Ectodermal cell (in vitro differentiated cells): ENCODE results near the gene ENTPD1.
"Not testable (repeated sequence)": the region's sequence is repeated elsewhere in the genome, so short reads cannot be mapped to it uniquely, and the experiment has no call there.

ENCODE experiments used
- H3K27ac ChIP-seq: 2 replicates; pipeline ENCODE4 v1.7.0; 2013; ENCODE audit warnings: mild to moderate bottlenecking, low read depth, low read length; ENCODE audit not compliant: insufficient read depth, poor library complexity, severe bottlenecking
- H3K27me3 ChIP-seq: 2 replicates; pipeline ENCODE4 v1.7.0; 2013; ENCODE audit warnings: mild to moderate bottlenecking, low read length; ENCODE audit not compliant: insufficient read depth, control insufficient read depth, poor library complexity, severe bottlenecking
- H3K36me3 ChIP-seq: one replicate; pipeline ENCODE4 v1.7.0; 2013; ENCODE audit warnings: low read length; ENCODE audit not compliant: control insufficient read depth, insufficient read depth
- H3K4me1 ChIP-seq: one replicate; pipeline ENCODE4 v1.7.0; 2013; ENCODE audit warnings: low read length; ENCODE audit not compliant: control insufficient read depth, insufficient read depth
- H3K4me3 ChIP-seq: 2 replicates; pipeline ENCODE4 v1.7.0; 2013; ENCODE audit warnings: low read depth, low read length, control low read depth; ENCODE audit not compliant: insufficient read depth
- H3K9me3 ChIP-seq: 2 replicates; pipeline ENCODE4 v1.7.0; 2013; ENCODE audit warnings: mild to moderate bottlenecking, low read length, moderate library complexity; ENCODE audit not compliant: control insufficient read depth
- WGBS, 2 experiments: methylation state at CpG; one replicate each; pipeline ENCODE4 v1.1.7; 2013; ENCODE audit warnings: missing lambda C conversion rate in 2 of 2; 5-methylcytosine and 5-hydroxymethylcytosine counted together

Gene ENTPD1

DNA sequence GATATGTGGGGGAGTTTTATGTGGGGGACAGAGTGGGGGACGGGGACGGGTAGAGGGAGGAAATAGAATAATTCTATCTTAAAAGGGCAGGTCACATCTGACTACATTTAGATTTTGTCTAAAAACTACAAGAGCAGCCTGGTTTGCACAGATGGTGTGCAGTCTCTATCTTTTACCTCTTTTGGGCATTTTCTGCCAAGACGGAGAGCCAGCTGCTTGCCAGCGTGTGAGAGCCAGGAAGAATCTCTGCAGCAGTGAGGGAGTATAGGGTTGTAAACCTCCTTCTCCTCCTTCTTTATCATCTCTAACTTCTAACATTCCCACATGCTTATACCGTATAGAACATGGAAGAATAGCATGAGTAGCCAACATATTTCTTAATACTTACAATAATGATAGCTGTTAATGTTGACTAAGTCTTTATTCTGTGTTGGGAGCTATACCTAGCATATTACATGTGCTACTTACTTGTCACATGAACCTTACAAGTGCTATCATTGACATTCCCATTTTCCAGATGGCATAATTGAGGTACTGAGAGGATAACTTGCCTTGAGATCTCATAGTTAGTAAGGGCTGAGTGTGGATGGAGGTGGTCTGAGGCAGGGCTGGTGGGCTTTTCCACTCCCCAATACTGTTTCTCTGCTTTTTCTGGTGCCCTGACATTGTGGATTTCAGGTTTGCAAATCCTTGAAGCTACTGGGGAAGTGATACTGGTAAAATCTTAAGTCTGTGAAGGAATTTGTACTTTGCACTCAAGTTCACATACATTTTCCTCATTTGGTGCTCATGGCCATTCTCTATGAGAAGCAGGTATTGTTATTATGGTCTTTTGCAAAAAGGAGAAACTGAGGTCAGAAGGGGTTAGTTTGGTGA is 1.1 kb downstream of the ENTPD1 start:
- H3K27ac ChIP-seq: no peak overlapping the region
- H3K9me3 ChIP-seq: no peaks in the 10 kb centered on the region
- no peaks in the 10 kb centered on the region for H3K27me3 ChIP-seq
- H3K4me1 ChIP-seq: no peaks in the 10 kb centered on the region
- H3K36me3 ChIP-seq: no peaks in the 10 kb centered on the region
- no peak overlapping the region for H3K4me3 ChIP-seq
- 67 to 71% methylated on average over 3 to 4 of the region's 5 CpGs for WGBS, 2 experiments

DNA sequence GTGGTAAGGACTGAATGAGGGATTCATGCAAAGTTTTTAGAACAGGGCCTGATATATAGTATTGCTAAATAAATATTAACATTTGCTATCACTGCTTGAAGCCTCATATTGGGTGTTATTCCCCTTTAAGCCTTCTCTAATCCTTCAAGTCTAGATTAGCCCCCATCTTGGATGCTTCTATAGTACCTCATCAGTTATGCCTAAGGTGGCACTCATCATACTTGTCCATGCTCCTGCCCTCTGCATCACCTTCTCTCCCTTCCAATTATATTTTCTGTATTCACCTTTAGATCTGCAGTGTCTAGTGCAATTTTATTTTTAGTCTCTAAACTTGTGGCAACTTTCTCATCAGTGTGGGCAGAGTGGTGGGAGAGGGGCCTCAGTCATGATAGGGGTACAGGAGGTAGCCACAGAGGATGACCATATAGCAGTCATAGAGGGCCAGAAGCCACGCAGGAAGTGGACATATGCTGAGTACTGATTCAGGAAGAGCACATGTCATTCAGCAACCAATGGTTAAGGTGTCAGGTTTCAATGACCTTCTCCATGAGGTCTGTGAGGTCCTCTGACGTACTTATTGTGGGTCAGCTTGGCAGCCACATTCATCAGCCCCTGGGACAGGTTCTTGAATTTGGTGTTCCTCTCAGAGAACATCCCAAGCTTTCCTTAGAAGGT is 2.5 kb downstream of the ENTPD1 start:
- no peak overlapping the region for H3K4me3 ChIP-seq
- no peaks in the 10 kb centered on the region for H3K36me3 ChIP-seq
- no peaks in the 10 kb centered on the region for H3K4me1 ChIP-seq
- H3K27me3 ChIP-seq: no peaks in the 10 kb centered on the region
- no peaks in the 10 kb centered on the region for H3K9me3 ChIP-seq
- WGBS, 2 experiments: 81 to 82% methylated on average over 2 of the region's 2 CpGs
- no peak overlapping the region for H3K27ac ChIP-seq

DNA sequence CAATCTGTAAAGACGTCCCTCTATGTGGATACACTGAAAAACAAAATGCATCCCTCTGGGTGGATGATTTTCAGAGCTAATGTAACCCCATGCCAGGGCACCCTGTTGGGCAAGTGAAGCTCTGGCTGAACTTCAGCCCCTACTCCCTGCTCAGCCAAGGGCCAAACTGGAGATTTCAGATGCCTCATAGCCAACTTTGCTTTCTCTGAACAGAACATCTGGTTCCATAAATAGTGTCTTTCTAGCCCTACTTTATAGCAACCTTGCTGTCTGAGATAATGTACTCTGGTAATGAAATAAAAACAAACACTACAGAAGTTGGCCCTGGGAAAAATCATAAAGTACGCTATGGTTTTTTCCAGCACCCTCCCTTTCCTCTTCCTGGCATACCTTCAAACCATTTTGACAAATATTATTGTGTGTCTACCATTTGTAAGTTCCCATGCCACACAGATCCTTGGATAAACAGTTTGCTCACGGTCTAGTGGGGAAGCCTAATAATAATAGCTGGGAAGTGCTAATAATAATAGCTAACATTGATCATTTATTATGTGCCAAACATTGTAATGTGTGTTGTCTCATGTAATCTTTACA is 3.4 kb downstream of the ENTPD1 start:
- Histone ChIP-seq H3K27ac (no peak overlapping the region), H3K4me3 (no peak overlapping the region), H3K27me3 (no peaks in the 10 kb centered on the region), H3K4me1 (no peaks in the 10 kb centered on the region), H3K36me3 (no peaks in the 10 kb centered on the region), H3K9me3 (no peaks in the 10 kb centered on the region)
- WGBS, 2 experiments: 88 to 91% methylated on average over 2 to 3 of the region's 3 CpGs

DNA sequence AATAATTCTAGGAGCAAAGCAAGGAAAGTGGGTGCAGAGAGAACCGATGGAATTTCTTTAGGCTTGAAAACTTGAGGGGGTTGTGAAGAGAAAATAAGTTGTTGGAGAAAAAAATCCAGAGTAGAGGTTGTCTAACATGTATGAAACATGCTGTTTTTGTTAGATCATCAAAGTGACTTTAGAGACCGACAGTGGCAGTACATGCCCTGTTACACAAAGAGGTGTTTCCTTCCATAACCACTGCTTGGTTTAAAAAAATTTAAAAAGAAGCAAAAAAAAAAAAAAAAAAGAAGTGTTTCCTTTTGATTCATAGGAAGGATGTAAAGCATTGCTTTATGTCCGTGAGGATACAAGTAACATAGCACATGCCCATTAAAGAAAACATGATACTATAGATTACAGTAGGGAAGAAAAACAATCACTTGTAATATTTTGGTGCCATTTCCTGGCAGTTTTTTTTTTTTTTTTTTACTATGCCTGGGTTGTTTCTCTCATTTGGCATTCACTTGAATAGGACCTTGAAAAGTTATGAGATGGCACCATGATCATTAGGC is 6.1 kb downstream of the ENTPD1 start:
- Histone ChIP-seq H3K4me1 (no peaks in the 10 kb centered on the region), H3K27ac (no peak overlapping the region), H3K36me3 (no peaks in the 10 kb centered on the region), H3K9me3 (no peaks in the 10 kb centered on the region), H3K27me3 (no peaks in the 10 kb centered on the region), H3K4me3 (no peak overlapping the region)
- WGBS, 2 experiments: 96 to 97% methylated on average over 2 to 3 of the region's 3 CpGs

DNA sequence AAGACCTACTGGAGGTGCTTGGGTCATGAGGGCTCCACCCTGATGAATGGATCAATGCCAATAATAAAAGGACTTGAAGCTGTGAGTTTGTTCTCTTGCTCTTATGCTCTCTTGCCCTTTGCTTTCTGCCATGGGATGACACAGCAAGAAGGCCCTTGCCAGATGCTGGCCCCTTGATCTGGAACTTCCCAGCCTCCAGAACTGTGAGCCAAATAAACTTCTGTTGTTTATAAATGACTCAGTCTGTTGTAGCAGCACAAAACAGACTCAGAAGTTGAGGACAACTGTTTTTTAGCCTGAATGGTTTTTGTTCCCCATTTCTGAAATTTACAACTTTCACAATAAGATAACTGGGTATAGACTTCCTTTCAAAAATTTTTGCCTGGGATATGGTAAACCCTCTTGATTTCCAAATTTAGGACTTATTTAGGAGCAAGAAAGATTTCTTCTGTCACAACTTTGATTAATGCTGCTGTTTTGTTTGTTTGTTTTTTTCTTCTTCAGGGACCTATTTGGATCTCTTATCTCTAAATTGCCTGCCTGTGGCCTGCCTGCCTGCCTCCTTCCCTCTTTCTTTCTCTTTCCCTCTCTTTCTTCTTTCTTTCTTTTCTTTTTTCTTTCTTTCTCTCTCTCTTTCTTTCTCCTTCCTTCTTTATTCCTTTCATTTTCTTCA is 12.1 kb downstream of the ENTPD1 start:
- H3K9me3 ChIP-seq: no peaks in the 10 kb centered on the region
- H3K36me3 ChIP-seq: no peaks in the 10 kb centered on the region
- H3K27ac ChIP-seq: no peak overlapping the region
- no peaks in the 10 kb centered on the region for H3K4me1 ChIP-seq
- H3K27me3 ChIP-seq: no peaks in the 10 kb centered on the region
- H3K4me3 ChIP-seq: no peak overlapping the region

DNA sequence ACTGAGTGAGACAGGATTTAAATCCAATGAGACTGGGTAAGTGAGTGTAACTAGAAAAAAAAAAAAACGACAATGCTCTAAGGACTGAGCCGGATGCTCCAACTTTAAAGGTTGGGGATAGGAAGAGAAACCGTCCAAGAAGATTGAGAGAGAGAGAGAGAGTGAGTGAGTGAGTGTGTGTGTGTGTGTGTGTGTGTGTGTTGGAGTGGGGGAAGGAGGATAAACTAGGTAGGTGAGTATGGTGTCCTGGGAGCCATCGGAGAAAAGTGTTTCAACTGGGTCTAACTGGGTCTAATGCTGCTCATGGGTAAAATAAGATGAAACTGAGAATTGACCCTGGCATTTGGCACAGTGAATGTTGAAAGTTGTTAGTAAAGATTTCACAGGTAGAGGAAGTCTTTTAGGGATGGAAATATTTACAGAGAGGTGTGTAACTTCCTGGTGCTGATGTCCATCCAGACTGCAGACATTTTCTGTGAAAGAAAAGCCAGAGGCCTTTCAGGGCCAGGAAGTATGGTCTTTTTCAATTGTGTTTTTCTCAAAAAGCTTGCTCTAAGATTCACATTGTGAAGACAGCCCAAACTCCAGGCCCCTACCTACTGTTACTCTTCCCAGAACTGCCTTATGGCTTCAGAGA is 14.2 kb downstream of the ENTPD1 start:
- H3K36me3 ChIP-seq: no peaks in the 10 kb centered on the region
- no peak overlapping the region for H3K27ac ChIP-seq
- H3K27me3 ChIP-seq: no peaks in the 10 kb centered on the region
- H3K4me1 ChIP-seq: no peaks in the 10 kb centered on the region
- WGBS, 2 experiments: 87 to 96% methylated on average over 4 of the region's 4 CpGs
- no peak overlapping the region for H3K4me3 ChIP-seq
- H3K9me3 ChIP-seq: no peaks in the 10 kb centered on the region

DNA sequence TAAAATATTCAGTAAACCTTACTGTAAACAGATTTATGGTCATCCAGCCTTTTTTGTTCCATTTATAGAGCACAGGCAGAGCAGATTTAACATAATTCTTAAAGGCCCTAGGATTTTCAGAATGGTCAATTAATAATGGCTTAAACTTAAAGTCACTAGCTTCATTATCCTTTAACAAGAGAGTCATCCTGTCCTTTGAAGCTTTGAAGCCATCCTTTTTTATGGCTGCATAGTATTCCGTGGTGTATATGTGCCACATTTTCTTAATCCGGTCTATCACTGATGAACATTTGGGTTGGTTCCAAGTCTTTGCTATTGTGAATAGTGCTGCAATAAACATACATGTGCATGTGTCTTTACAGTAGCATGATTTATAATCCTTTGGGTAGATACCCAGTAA is 17.5 kb downstream of the ENTPD1 start:
- not testable (repeated sequence) for H3K9me3 ChIP-seq, H3K27me3 ChIP-seq, H3K36me3 ChIP-seq, H3K4me3 ChIP-seq, H3K27ac ChIP-seq, H3K4me1 ChIP-seq
- 50% methylated on average over 2 of the region's 2 CpGs for WGBS, 2 experiments

DNA sequence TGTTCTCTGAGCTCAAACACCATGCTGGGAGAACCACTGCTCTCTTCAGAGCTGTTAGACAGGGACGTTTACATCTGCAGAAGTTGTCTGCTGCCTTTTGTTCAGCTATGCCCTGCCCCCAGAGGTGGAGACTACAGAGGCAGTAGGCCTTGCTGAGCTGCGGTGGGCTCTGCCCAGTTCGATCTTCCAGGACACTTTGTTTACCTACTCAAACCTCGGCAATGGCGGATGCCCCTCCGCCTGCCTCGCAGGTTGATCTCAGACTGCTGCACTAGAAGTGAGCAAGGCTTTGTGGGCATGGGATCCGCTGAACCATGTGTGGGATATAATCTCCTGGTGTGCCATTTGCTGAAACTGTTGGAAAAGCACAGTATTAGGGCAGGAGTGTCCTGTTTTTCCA is 21.7 kb downstream of the ENTPD1 start:
- 87 to 90% methylated on average over 8 of the region's 8 CpGs for WGBS, 2 experiments
- not testable (repeated sequence) for H3K27me3 ChIP-seq

DNA sequence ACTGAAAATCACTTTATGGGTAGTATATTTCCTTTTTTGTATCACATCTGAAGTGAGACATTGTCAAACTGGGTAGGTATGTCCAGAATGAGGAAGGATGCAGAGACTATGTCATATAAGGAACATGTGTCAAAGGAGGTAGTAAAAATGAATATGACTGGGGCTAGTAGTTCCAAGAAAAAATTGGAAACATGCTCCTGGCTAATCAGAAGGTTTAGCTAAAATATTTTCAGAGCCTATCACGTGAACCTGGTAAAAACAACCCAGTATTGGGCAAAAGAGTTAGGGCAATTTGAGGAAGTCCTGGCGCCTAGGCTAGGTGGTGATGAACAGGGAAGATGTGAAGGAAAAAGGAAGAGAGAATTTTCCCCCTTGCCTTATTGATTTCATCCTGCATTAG is 26.4 kb downstream of the ENTPD1 start:
- Histone ChIP-seq H3K9me3 (no peaks in the 10 kb centered on the region), H3K36me3 (no peaks in the 10 kb centered on the region), H3K4me1 (no peaks in the 10 kb centered on the region), H3K4me3 (no peak overlapping the region), H3K27me3 (no peaks in the 10 kb centered on the region), H3K27ac (no peak overlapping the region)
- 92 to 100% methylated on average over 2 of the region's 2 CpGs for WGBS, 2 experiments

More for the DNA sequence above, 21.7 kb downstream of the ENTPD1 start:
- not testable (repeated sequence) for H3K9me3 ChIP-seq, H3K36me3 ChIP-seq, H3K4me3 ChIP-seq, H3K27ac ChIP-seq, H3K4me1 ChIP-seq
